Smooth muscle cell (in vitro differentiated cells): Measurements from ENCODE around the gene CWC27. TPM values are rescaled to one million over a fixed set of nuclear protein-coding genes. Genes with fewer than 3 reads are reported as not detected.

Source experiments
- DNase-seq: peaks from one replicate; lab custom pipeline; 2025; ENCODE audit not compliant: unreplicated experiment; lab: John Stamatoyannopoulos, UW
- H2AFZ ChIP-seq: fragments of 200-600 bp; sonication (generic); 2 replicates; pipeline ENCODE4 v1.6.0; 2016; ENCODE audit warnings: antibody characterized with exemption, low read depth, mild to moderate bottlenecking
- H3F3A ChIP-seq: fragments of 200-600 bp; sonication (generic); 2 replicates; pipeline ENCODE4 v1.6.0; 2017; ENCODE audit warnings: antibody characterized with exemption, low read depth
- H3K27ac ChIP-seq: fragments of 200-600 bp; sonication (generic); 2 replicates; pipeline ENCODE4 v1.5.1; 2016; ENCODE audit warnings: low read depth, mild to moderate bottlenecking
- H3K27me3 ChIP-seq: fragments of 200-600 bp; sonication (generic); 2 replicates; pipeline ENCODE4 v1.6.1; 2016; ENCODE audit warnings: low read depth, mild to moderate bottlenecking
- H3K36me3 ChIP-seq: fragments of 200-600 bp; sonication (generic); 2 replicates; pipeline ENCODE4 v1.5.1; 2016; ENCODE audit warnings: low read depth
- H3K4me1 ChIP-seq: fragments of 200-600 bp; sonication (generic); 2 replicates; pipeline ENCODE4 v1.5.1; 2016; ENCODE audit warnings: low read depth
- H3K4me2 ChIP-seq: fragments of 200-600 bp; sonication (generic); 2 replicates; pipeline ENCODE4 v1.6.0; 2016; ENCODE audit warnings: mild to moderate bottlenecking
- H3K4me3 ChIP-seq: fragments of 200-600 bp; sonication (generic); 2 replicates; pipeline ENCODE4 v1.5.1; 2016; ENCODE audit warnings: mild to moderate bottlenecking
- H3K79me2 ChIP-seq: fragments of 200-600 bp; sonication (generic); 2 replicates; pipeline ENCODE4 v1.6.0; 2016; ENCODE audit warnings: low read depth, mild to moderate bottlenecking
- H3K9ac ChIP-seq: fragments of 200-600 bp; sonication (generic); 2 replicates; pipeline ENCODE4 v1.6.0; 2016; ENCODE audit warnings: low read depth
- H3K9me3 ChIP-seq: fragments of 200-600 bp; sonication (generic); replicated peaks from 2 replicates; pipeline ENCODE4 v1.5.1; 2016; ENCODE audit warnings: low read depth
- H4K20me1 ChIP-seq: fragments of 200-600 bp; sonication (generic); 2 replicates; pipeline ENCODE4 v1.6.0; 2016; ENCODE audit warnings: low read depth
- WGBS: methylation state at CpG from one replicate; pipeline ENCODE4 v1.1.7; 2016; ENCODE audit warnings: low lambda C conversion rate; 5-methylcytosine and 5-hydroxymethylcytosine counted together
- polyA plus RNA-seq: library from polyadenylated mRNA; unstranded; fragments of >200 nt; fragmentation: Nextera tagmentation; extraction: Ambion mirVana; gene quantifications from 2 replicates; pipeline ENCODE4 v1.2.1, GENCODE V29; 2016
- total RNA-seq: library from RNA; depleted of rRNA; stranded (reverse); fragments of >200 nt; gene quantifications from 2 replicates; pipeline ENCODE4 v1.2.3, GENCODE V29; 2014
- TF ChIP-seq, protein P1 (sequence below): fragments of 200-600 bp; sonication (generic); IDR thresholded peaks from 2 replicates; pipeline ENCODE4 v1.5.1; 2017; ENCODE audit warnings: borderline replicate concordance, mild to moderate bottlenecking, antibody characterized with exemption; ENCODE audit not compliant: insufficient read depth, poor library complexity, severe bottlenecking

Gene CWC27
- total and polyA plus RNA-seq, 2 experiments from 2014 or later = 34.6 to 40.8 TPM

DNA sequence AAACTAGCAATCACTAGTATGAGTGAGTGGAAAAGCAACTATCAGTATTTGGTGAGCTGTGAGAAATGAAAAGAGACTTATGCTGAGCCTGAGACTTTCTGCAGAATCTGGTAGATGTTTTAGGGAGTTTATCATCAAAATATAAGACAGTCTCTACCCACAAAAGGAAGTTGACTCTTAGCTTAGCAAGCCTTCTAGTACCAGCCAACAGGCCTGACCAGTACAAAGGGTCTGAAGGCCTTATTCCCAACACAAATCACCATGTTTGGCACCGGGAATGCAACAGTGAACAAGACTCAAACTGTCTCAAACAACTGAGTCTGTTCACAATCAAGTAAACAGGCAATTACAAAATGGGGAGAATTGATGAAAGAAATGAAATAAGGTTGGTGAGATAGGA lies 244.4 kb downstream of the CWC27 start:
- H3K4me1 ChIP-seq = peaks cover 21% of the 10 kb centered on the region
- H3K4me2 ChIP-seq = peak overlapping the region; percentile 63
- H4K20me1 ChIP-seq = no peaks in the 10 kb centered on the region
- 47% methylated on average over 1 of the region's 1 CpG for WGBS
- H3K27me3 ChIP-seq = no peaks in the 10 kb centered on the region
- H3F3A ChIP-seq = no peaks in the 10 kb centered on the region
- H3K9me3 ChIP-seq = no peaks in the 10 kb centered on the region
- TF ChIP-seq, protein P1, sequence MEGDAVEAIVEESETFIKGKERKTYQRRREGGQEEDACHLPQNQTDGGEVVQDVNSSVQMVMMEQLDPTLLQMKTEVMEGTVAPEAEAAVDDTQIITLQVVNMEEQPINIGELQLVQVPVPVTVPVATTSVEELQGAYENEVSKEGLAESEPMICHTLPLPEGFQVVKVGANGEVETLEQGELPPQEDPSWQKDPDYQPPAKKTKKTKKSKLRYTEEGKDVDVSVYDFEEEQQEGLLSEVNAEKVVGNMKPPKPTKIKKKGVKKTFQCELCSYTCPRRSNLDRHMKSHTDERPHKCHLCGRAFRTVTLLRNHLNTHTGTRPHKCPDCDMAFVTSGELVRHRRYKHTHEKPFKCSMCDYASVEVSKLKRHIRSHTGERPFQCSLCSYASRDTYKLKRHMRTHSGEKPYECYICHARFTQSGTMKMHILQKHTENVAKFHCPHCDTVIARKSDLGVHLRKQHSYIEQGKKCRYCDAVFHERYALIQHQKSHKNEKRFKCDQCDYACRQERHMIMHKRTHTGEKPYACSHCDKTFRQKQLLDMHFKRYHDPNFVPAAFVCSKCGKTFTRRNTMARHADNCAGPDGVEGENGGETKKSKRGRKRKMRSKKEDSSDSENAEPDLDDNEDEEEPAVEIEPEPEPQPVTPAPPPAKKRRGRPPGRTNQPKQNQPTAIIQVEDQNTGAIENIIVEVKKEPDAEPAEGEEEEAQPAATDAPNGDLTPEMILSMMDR = no peak
- no peaks in the 10 kb centered on the region for H3K36me3 ChIP-seq
- H3K4me3 ChIP-seq = no peak overlapping the region
- no peak overlapping the region for H3K9ac ChIP-seq
- peak overlapping the region; percentile 64 for H3K27ac ChIP-seq
- DNase-seq = no peak
- H2AFZ ChIP-seq = no peak overlapping the region
- no peaks in the 10 kb centered on the region for H3K79me2 ChIP-seq

DNA sequence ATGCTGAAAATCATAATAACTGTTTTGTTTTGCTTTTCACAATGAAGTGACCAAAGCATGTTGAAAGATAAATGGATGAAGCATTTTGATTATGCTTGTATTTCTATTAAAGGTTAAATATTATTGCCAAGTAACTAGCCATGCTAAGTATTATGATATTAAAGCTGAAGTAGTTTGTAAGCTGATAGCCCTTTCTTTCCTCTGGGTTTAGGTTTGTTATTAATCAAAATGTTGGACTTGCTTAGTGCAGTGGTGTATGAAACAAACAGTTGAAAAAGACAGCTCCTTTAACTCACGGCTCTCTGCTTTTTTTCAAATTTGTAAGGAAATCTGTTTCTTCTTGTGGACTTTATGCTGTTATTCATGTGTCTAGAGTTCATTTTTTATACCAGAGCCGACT lies 246.0 kb downstream of the CWC27 start:
- no peak overlapping the region for H3K27ac ChIP-seq
- no peak overlapping the region for H2AFZ ChIP-seq
- H3K9me3 ChIP-seq = no peaks in the 10 kb centered on the region
- no peaks in the 10 kb centered on the region for H4K20me1 ChIP-seq
- H3K9ac ChIP-seq = no peak overlapping the region
- H3K4me3 ChIP-seq = no peak overlapping the region
- H3K4me2 ChIP-seq = no peak overlapping the region
- H3K4me1 ChIP-seq = peaks cover 21% of the 10 kb centered on the region
- TF ChIP-seq, protein P1 = no peak
- H3K36me3 ChIP-seq = no peaks in the 10 kb centered on the region
- no peaks in the 10 kb centered on the region for H3K27me3 ChIP-seq
- H3K79me2 ChIP-seq = no peaks in the 10 kb centered on the region
- H3F3A ChIP-seq = no peaks in the 10 kb centered on the region
- WGBS = 78% methylated on average over 2 of the region's 2 CpGs
- no peak for DNase-seq

DNA sequence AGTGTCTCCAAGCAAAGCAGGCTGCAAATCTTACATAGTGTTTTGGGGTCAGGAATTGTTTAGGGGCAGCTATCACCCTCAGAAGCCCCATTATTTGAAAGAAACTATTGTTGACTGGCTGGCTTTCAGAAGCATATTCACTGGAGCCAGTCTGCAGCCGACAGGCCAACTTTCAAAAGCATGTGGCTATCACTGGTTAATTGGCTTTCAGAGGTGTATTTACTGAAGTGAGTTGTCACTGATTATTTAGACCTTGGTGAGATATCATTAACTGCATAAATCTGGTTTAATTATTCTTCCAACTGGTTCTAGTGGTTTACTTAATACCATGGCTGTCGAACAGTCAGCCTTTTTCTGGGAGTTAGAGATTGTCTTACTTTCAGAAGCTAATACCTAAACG lies 247.0 kb downstream of the CWC27 start:
- Histone ChIP-seq H3K27ac (no peak overlapping the region), H3K9me3 (no peaks in the 10 kb centered on the region), H3K4me2 (no peak overlapping the region), H3K36me3 (no peaks in the 10 kb centered on the region), H3K27me3 (no peaks in the 10 kb centered on the region), H4K20me1 (no peaks in the 10 kb centered on the region), H3K4me3 (no peak overlapping the region), H3K4me1 (peaks cover 22% of the 10 kb centered on the region), H3K79me2 (no peaks in the 10 kb centered on the region), H3F3A (no peaks in the 10 kb centered on the region), H2AFZ (no peak overlapping the region), H3K9ac (no peak overlapping the region)
- no peak for DNase-seq
- 86% methylated on average over 3 of the region's 3 CpGs for WGBS
- TF ChIP-seq, protein P1 = no peak

- Histone ChIP-seq H3K4me2 (peak overlapping the region; percentile 9), H3K36me3 (no peaks in the 10 kb centered on the region), H3F3A (peaks cover 8% of the 10 kb centered on the region), H3K27ac (peak overlapping the region; percentile 42), H3K4me1 (peaks cover 18% of the 10 kb centered on the region), H3K27me3 (no peaks in the 10 kb centered on the region), H3K79me2 (no peaks in the 10 kb centered on the region), H3K9ac (no peak overlapping the region), H4K20me1 (no peaks in the 10 kb centered on the region), H2AFZ (no peak overlapping the region), H3K4me3 (no peak overlapping the region), H3K9me3 (no peaks in the 10 kb centered on the region)
- TF ChIP-seq, protein P1 = no peak
- DNase-seq = no peak
These were observed 248.9 kb downstream of the CWC27 start for GRCh38 chr5:65017636-65018035.
